ENCODE results near the gene CNST.
"Not testable (repeated sequence)": the region's sequence is repeated elsewhere in the genome, so short reads cannot be mapped to it uniquely, and the experiment has no call there.

CNST gene

GRCh38 chr1:246678816-246679793 is 112.8 kb downstream of the CNST start:
- DNase-seq = no peak

GRCh38 chr1:246679794-246680177 is 113.5 kb downstream of the CNST start:
- no peak for DNase-seq

- no peak for DNase-seq
Measured at GRCh38 chr1:246680190-246680589, 113.9 kb downstream of the CNST start.

- DNase-seq = no peak
Measured at GRCh38 chr1:246680696-246681130, 114.5 kb downstream of the CNST start.

- no peak for DNase-seq
Measured at GRCh38 chr1:246681900-246682895, 115.9 kb downstream of the CNST start.

- DNase-seq = no peak
Measured at GRCh38 chr1:246683521-246683920, 117.3 kb downstream of the CNST start.

- DNase-seq = no peak
Measured at GRCh38 chr1:246687002-246687401, 120.7 kb downstream of the CNST start.

GRCh38 chr1:246689409-246690008 is 123.3 kb downstream of the CNST start:
- peak; percentile 73 for DNase-seq

GRCh38 chr1:246690100-246690499 is 123.8 kb downstream of the CNST start:
- DNase-seq = no peak

GRCh38 chr1:246691622-246692495 is 125.6 kb downstream of the CNST start:
- no peak for DNase-seq

GRCh38 chr1:246694213-246694895 is 128.1 kb downstream of the CNST start:
- not testable (repeated sequence) for DNase-seq

GRCh38 chr1:246695136-246695535 is 128.9 kb downstream of the CNST start:
- DNase-seq = no peak

GRCh38 chr1:246695666-246696065 is 129.4 kb downstream of the CNST start:
- no peak for DNase-seq

GRCh38 chr1:246698466-246699094 is 132.3 kb downstream of the CNST start:
- DNase-seq = no peak

GRCh38 chr1:246699095-246699735 is 133.0 kb downstream of the CNST start:
- peak; percentile 91 for DNase-seq

- DNase-seq = no peak
Measured at GRCh38 chr1:246703581-246703980, 137.3 kb downstream of the CNST start.

- DNase-seq = no peak
Measured at GRCh38 chr1:246705368-246705767, 139.1 kb downstream of the CNST start.

GRCh38 chr1:246708166-246708565 is 141.9 kb downstream of the CNST start:
- DNase-seq = no peak

GRCh38 chr1:246709196-246709595 is 142.9 kb downstream of the CNST start:
- DNase-seq = no peak

GRCh38 chr1:246709835-246710234 is 143.6 kb downstream of the CNST start:
- no peak for DNase-seq
